Naive B cell (primary cell): ENCODE results near the gene ITGAE. TPM values are rescaled to one million over a fixed set of nuclear protein-coding genes. Genes with fewer than 3 reads are reported as not detected.

Source experiments
- ATAC-seq, 2 donors: fragments of 150-1000 bp; cut with Tn5 transposase; 2 replicates each; pipeline ENCODE4 v1.10.0; 2021; ENCODE audit warnings: low read depth in 2 of 2, mild to moderate bottlenecking in 2 of 2, moderate library complexity in 2 of 2
- DNase-seq: peaks from one replicate; pipeline ENCODE4 v3.0.0; 2022
- H3K27ac Mint-ChIP-seq, 6 donors: one replicate each; pipeline ENCODE4 v1.8.0; 2020 to 2022; ENCODE audit warnings: mild to moderate bottlenecking in 6 of 6, mixed read lengths in 6 of 6, moderate library complexity in 5 of 6, inconsistent platforms in 2 of 6
- H3K27me3 Mint-ChIP-seq, 3 donors: one replicate each; pipeline ENCODE4 v1.8.0; 2021 to 2022; ENCODE audit warnings: mixed read lengths in 3 of 3, mild to moderate bottlenecking in 1 of 3
- H3K36me3 Mint-ChIP-seq, 2 donors: one replicate each; pipeline ENCODE4 v1.8.0; 2020 to 2022; ENCODE audit warnings: mixed read lengths in 2 of 2, inconsistent platforms in 1 of 2, mild to moderate bottlenecking in 1 of 2
- H3K4me1 Mint-ChIP-seq, 3 donors: one replicate each; pipeline ENCODE4 v1.8.0; 2020 to 2022; ENCODE audit warnings: mixed read lengths in 3 of 3, inconsistent platforms in 1 of 3, mild to moderate bottlenecking in 1 of 3, moderate library complexity in 1 of 3
- H3K4me3 Mint-ChIP-seq, 8 donors: one replicate each; pipeline ENCODE4 v1.8.0; 2020 to 2022; ENCODE audit warnings: mild to moderate bottlenecking in 8 of 8, mixed read lengths in 8 of 8, moderate library complexity in 8 of 8, inconsistent platforms in 2 of 8
- H3K9me3 Mint-ChIP-seq, 7 donors: one replicate each; pipeline ENCODE4 v1.8.0; 2020 to 2022; ENCODE audit warnings: mixed read lengths in 7 of 7, mild to moderate bottlenecking in 5 of 7, inconsistent platforms in 2 of 7, moderate library complexity in 1 of 7
- polyA plus RNA-seq, 6 donors: library from polyadenylated mRNA; unstranded; fragments of 300-500 nt; fragmentation: Illumina TruSeq; gene quantifications; one replicate each; pipeline ENCODE4 v1.2.3, GENCODE V29; 2021; ENCODE audit warnings: low read depth in 6 of 6

The ITGAE gene
- polyA plus RNA-seq, 6 donors from 2014 or later: 93.9 to 177 (median 158) TPM

DNA sequence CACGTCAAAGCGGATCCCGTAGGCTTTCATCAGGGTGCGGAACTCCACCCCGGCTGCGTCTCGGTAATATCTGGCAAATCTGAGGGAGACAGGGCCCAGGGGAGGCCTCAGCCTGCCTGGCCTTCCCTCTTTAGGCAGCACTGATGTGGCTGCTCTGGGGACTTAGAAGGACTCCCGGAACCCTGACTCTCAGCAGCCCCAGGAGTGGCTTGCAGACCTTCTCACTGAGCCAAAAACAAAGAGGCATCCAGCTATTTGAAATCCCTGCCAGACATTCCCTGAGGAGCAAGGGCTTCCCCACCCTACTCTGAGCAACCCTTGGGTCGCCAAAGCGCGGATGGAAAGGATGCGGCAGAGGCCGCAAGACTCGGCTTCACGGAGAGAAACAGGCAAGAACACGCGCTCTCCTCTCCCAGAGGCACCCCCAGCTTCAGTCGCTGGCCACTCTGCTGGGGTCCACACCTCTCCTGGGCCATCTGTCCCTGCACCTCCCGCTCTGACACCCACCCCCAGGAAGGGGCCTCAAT lies 112.9 kb downstream of the ITGAE start:
- Mint-ChIP-seq H3K4me1 (peaks cover 43 to 67% (median 58%) of the 10 kb centered on the region in 3 donors), H3K4me3 (peak overlapping the region; percentile 83 to 95 (median 88)), H3K9me3 (no peaks in the 10 kb centered on the region), H3K27me3 (no peaks in the 10 kb centered on the region), H3K36me3 (peaks cover 6 to 11% of the 10 kb centered on the region in 2 donors), H3K27ac (peak overlapping the region; percentile 85 to 95 (median 90))
- ATAC-seq: peak; percentile 23 to 36
- peak; percentile 41 for DNase-seq

DNA sequence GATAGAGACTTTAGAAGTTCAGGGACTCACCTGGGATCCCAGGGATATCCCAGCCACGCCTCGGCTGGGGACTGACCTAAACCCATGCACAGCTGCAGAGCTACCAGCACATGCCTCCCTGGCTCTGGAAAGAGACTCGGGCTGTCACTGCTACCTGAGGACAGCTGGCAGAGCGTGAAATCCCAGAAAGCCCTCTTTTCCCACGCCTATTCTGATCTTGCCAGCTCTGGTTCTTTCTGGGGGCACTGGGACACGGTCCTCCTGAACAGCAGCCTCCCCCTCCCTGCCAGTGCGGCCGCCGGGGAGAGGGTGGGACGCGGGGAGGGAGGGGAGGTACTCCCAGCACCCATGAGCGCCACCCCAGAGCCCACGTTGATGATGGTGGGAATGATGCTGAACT lies 115.8 kb downstream of the ITGAE start:
- ATAC-seq: no peak
- no peaks in the 10 kb centered on the region for H3K27me3 Mint-ChIP-seq
- peaks cover 6 to 11% of the 10 kb centered on the region in 2 donors for H3K36me3 Mint-ChIP-seq
- peak overlapping the region; percentile 49 to 92 (median 80) for H3K27ac Mint-ChIP-seq
- peak; percentile 31 for DNase-seq
- H3K4me1 Mint-ChIP-seq: peaks cover 44 to 60% (median 59%) of the 10 kb centered on the region in 3 donors
- H3K4me3 Mint-ChIP-seq: peak overlapping the region; percentile 15 to 73 (median 41)
- no peaks in the 10 kb centered on the region for H3K9me3 Mint-ChIP-seq

DNA sequence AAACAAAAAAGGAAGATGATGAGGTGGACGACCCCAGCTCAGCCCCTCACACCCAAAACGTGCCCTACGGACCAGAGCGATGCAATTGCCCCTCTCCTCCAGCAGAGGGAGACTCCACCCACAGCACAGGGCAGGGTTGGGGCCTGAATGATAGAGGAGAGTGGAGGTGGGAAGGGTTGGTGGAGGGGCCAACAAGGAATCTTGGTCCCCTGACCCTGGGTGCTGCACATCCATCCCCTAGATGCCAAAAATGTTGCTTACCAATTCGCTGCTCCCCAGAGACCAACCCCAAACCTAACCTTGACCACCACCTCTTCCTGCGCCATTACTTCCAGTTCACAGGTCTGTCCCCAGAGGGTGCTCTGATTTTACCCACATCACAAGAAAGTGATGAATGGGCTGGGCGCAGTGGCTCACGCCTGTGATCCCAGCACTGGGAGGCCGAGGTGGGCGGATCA lies 117.9 kb downstream of the ITGAE start:
- H3K27ac Mint-ChIP-seq: peak overlapping the region; percentile 70 to 93 (median 90)
- peaks cover 0 to under 1% of the 10 kb centered on the region in 2 donors for H3K36me3 Mint-ChIP-seq
- peak; percentile 73 for ATAC-seq
- no peaks in the 10 kb centered on the region for H3K27me3 Mint-ChIP-seq
- peak; percentile 74 for DNase-seq
- H3K4me1 Mint-ChIP-seq: peaks cover 28 to 53% (median 44%) of the 10 kb centered on the region in 3 donors
- peak overlapping the region; percentile 23 to 78 (median 56) for H3K4me3 Mint-ChIP-seq
- no peaks in the 10 kb centered on the region for H3K9me3 Mint-ChIP-seq

DNA sequence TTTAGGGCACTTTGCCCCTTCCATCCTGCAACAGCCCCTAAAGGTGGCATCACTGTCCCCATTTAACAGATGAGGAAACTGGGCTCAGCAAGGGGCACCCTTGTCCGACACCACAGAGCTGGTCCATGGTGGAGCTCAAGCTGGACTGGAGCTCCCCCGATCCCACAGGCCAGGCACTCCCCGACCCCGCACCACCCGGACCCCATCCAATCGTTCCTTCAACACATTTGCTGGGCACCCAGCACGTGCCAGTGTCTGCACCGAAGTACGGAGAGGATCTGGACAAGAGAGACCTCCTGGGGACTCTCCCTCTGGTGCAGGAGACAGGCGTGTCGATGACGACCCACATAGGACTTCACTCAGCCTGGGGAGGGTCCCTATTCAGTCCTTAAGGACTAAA lies 119.0 kb downstream of the ITGAE start:
- Mint-ChIP-seq H3K4me1 (peaks cover 28 to 56% (median 50%) of the 10 kb centered on the region in 3 donors), H3K27ac (peak overlapping the region in 4 of 6 donors; percentile 76 to 93 (median 86)), H3K36me3 (no peaks in the 10 kb centered on the region), H3K9me3 (no peaks in the 10 kb centered on the region), H3K4me3 (peak overlapping the region in 2 of 8 donors; percentile 45 to 50), H3K27me3 (no peaks in the 10 kb centered on the region)
- DNase-seq: no peak
- ATAC-seq: no peak

DNA sequence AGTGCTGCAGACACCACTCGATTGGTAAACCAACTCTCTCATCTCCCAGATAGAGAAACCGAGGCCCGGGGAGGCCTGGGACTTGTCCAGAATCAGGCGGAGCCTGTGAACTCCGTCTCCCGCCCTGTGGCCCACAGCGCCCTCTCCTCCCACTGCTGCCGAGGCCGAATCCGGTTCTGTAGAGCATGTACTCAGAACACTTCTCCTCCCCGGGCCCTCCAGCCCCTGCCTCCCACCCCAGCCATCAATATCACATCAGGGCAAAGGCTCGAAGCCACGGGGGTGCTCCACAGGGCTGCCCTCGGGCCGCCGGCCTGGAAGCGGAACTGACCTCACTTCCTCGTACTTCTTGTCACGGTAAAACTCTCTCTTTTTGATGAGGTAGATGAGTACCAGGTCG lies 119.4 kb downstream of the ITGAE start:
- ATAC-seq (no peak), DNase-seq (no peak)
- peak overlapping the region in 1 of 6 donors; percentile 84 for H3K27ac Mint-ChIP-seq
- H3K4me1 Mint-ChIP-seq: peaks cover 28 to 56% (median 50%) of the 10 kb centered on the region in 3 donors
- H3K27me3 Mint-ChIP-seq: no peaks in the 10 kb centered on the region
- H3K9me3 Mint-ChIP-seq: no peaks in the 10 kb centered on the region
- no peaks in the 10 kb centered on the region for H3K36me3 Mint-ChIP-seq
- peak overlapping the region in 1 of 8 donors; percentile 45 for H3K4me3 Mint-ChIP-seq

DNA sequence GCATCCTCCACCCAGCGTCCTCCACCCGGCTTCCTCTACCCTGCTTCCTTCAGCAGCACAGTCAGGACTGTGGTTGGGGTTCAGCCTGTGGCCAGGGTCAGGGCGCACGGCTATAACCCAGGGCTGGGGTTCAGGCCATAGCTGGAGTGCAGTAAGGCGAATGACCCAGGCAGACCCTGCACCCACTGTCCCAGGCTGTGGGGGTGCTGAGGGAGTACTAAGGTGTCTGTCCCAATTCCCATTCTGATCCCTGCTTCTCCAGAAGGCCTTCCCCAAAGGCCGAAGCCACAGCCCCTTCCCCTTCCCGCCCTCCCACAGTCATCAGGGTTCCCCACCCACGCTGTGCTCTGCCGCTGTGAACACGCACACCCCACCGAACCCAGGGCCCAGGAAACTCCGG lies 119.9 kb downstream of the ITGAE start:
- H3K4me1 Mint-ChIP-seq: peaks cover 28 to 60% (median 50%) of the 10 kb centered on the region in 3 donors
- no peak for ATAC-seq
- no peaks in the 10 kb centered on the region for H3K27me3 Mint-ChIP-seq
- H3K27ac Mint-ChIP-seq: no peak overlapping the region
- no peaks in the 10 kb centered on the region for H3K36me3 Mint-ChIP-seq
- DNase-seq: no peak
- no peaks in the 10 kb centered on the region for H3K9me3 Mint-ChIP-seq
- H3K4me3 Mint-ChIP-seq: no peak overlapping the region

DNA sequence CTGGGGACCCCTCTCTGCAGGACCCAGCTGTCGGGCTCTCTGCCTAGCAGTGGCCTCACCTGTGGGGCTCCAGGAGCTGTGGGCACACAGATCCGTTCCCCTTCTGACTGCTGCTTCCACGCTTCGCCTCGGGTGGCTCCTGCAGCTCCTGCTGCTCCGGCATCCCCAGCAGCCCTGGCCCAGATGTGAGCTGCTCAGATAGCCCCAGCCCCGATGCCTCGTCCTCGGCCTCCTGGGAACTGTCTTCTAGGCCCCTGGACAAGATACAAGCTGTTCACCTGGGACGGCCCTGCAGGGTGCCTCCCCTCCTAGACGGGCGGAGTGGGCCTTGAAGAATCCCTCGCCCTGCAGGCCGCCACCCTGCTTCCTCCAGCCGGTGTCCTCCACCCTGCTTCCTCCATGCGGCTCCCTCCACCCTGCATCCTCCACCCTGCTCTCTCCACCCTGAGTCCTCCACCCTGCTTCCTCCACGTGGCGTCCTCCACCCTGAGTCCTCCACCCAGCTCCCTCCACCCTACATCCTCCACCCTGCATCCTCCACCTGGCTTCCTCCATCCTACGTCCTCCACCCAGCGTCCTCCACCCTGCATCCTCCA lies 121.4 kb downstream of the ITGAE start:
- Mint-ChIP-seq H3K9me3 (no peaks in the 10 kb centered on the region), H3K4me1 (peaks cover 24 to 56% (median 45%) of the 10 kb centered on the region in 3 donors), H3K27ac (peak overlapping the region in 1 of 6 donors; percentile 88), H3K4me3 (no peak overlapping the region), H3K27me3 (no peaks in the 10 kb centered on the region), H3K36me3 (no peaks in the 10 kb centered on the region)
- no peak for DNase-seq
- ATAC-seq: no peak

DNA sequence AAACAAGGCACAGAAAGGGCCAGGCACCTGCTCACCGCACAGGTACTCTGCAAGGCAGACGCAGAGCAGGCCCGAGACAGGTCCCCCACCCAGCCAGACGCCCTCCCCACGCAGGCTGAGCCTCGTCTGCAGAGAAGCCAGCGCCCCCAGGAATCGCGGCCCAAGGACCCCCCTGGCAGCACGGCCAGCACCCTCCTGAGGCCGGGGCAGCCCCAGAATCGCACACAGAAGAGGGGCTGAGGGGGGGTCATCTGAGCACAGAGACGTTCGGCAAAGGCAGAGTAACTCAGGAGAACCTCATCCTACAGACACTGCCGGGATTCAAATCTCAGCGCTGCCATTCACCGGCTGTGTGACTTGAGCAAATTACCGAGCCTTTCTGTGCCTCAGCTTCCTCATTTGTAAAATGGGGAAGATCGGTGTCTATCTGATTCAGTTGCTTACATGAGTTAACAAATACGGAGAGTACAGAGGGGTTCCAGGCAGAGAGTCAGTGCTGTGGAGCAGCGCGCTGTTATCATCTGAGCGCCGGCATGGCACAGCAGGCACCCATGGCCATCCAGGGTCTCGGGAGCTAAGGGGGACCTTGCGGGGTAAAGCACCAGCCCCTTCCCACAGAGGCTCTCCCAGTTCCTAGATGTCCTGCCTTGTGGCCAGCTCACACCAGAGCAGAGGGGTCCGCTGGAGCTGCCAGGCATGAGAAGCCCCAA lies 122.0 kb downstream of the ITGAE start:
- H3K4me3 Mint-ChIP-seq: no peak overlapping the region
- no peaks in the 10 kb centered on the region for H3K36me3 Mint-ChIP-seq
- DNase-seq (no peak), ATAC-seq (no peak)
- H3K27ac Mint-ChIP-seq: peak overlapping the region in 2 of 6 donors; percentile 29 to 71
- no peaks in the 10 kb centered on the region for H3K9me3 Mint-ChIP-seq
- no peaks in the 10 kb centered on the region for H3K27me3 Mint-ChIP-seq
- H3K4me1 Mint-ChIP-seq: peaks cover 21 to 53% (median 44%) of the 10 kb centered on the region in 3 donors

DNA sequence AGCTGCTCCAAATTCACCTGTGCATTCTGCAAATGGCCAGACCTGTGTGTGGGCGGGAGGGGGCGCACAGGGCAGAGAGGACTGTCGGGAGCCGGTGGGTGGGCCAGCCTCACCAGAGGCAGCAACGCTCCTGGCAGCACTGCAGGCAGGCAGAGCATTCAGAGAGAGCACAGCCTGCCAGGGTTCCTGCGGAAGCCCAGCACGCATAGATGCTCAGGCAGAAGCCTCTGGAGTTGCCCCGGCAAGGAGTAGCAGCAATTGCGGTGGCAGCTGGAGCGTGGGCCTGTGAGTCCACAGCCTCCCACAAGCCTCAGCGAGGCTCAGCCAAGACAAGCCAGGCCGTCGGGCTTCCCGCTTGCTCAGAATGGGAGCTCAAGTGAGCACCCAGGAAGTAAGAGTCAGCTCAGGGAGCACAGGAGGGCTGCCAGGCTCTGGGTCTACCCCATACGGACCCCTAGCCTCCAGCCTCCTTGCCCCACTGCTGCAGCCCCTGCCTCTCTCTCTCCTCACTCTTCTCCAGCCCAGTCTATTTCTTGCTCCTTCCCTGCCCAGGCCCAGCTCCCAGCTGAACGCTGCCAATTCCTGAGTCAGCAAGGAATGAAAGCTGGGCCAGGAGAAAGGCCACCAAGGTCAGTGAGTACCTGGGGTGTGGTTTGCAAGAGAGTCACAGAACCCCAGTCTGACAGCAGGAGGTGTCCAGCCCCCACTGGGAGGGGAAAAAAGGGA lies 122.7 kb downstream of the ITGAE start:
- no peak for DNase-seq
- no peak for ATAC-seq
- Mint-ChIP-seq H3K4me3 (no peak overlapping the region), H3K27ac (peak overlapping the region in 2 of 6 donors; percentile 29 to 69), H3K36me3 (no peaks in the 10 kb centered on the region), H3K27me3 (no peaks in the 10 kb centered on the region), H3K4me1 (peaks cover 18 to 46% (median 38%) of the 10 kb centered on the region in 3 donors), H3K9me3 (no peaks in the 10 kb centered on the region)

DNA sequence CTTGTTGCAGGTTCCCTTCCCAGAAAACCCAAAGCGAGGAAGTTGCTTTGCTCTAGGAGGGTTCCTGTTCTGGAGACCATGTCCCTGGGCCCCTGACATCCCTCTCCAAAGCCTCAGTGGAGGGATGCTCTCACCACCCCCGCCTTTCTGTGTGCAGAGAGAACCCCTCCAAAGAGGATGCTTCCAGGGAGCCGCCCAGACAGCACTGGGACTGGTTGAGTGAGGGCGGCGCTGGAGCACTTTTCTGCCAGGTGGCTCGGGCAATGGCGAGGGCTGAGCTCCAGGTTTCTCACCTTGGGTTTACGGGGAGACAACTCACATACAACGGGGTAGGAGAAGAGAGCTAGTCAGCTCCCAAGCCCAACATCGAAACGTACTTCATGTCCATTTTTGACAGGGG lies 125.1 kb downstream of the ITGAE start:
- Mint-ChIP-seq H3K4me1 (peaks cover 7 to 39% (median 36%) of the 10 kb centered on the region in 3 donors), H3K4me3 (peak overlapping the region in 1 of 8 donors; percentile 54), H3K27ac (peak overlapping the region in 2 of 6 donors; percentile 22 to 66), H3K9me3 (no peaks in the 10 kb centered on the region), H3K27me3 (no peaks in the 10 kb centered on the region), H3K36me3 (no peaks in the 10 kb centered on the region)
- DNase-seq (no peak), ATAC-seq (no peak)

DNA sequence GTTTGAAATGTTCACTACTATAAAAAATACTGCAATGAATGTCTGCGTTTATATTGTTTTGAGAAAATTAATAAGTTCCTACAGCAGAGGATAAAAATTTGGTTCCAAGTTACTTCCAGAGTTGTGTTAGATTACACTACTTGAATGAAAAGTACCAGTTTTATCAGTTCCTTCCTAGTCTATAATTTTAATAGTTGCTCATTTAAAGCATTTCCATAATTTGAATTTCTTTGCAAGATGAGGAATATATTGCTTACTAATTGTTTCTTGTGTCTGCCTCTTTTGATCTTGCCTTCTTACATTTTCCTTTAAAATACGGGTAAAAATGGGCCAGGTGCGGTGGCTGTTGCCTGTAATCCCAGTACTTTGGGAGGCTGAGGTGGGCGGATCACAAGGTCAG lies 128.4 kb downstream of the ITGAE start:
- ATAC-seq (no peak), DNase-seq (no peak)
- H3K27ac Mint-ChIP-seq: peak overlapping the region in 3 of 6 donors; percentile 60 to 87 (median 63)
- H3K9me3 Mint-ChIP-seq: no peaks in the 10 kb centered on the region
- no peaks in the 10 kb centered on the region for H3K36me3 Mint-ChIP-seq
- H3K4me1 Mint-ChIP-seq: peaks cover 11 to 39% (median 39%) of the 10 kb centered on the region in 3 donors
- peak overlapping the region in 2 of 8 donors; percentile 59 to 98 for H3K4me3 Mint-ChIP-seq
- no peaks in the 10 kb centered on the region for H3K27me3 Mint-ChIP-seq

DNA sequence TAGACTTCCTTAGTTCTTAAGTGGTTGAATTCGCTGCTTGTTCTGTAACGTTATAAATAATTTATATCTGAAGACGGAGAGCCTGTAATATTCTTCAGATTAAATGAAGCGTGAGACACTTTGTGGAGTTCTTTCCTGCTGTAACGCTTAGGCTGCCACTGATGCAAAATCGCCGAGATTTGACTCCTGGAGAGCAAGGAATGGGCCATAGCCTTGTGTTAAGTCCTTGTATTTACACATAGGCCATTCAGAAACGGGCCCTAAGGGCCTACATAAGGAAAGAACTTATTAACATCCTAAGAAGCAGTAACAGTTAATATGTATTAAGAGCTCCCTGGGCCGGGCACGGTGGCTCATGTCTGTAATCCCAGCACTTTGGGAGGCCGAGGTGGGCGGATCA lies 131.4 kb downstream of the ITGAE start:
- DNase-seq (no peak), ATAC-seq (no peak)
- Mint-ChIP-seq H3K27me3 (no peaks in the 10 kb centered on the region), H3K36me3 (no peaks in the 10 kb centered on the region), H3K4me3 (peak overlapping the region; percentile 91 to 98 (median 94)), H3K9me3 (no peaks in the 10 kb centered on the region), H3K4me1 (peaks cover 20 to 45% (median 42%) of the 10 kb centered on the region in 3 donors), H3K27ac (peak overlapping the region; percentile 84 to 96 (median 93))

DNA sequence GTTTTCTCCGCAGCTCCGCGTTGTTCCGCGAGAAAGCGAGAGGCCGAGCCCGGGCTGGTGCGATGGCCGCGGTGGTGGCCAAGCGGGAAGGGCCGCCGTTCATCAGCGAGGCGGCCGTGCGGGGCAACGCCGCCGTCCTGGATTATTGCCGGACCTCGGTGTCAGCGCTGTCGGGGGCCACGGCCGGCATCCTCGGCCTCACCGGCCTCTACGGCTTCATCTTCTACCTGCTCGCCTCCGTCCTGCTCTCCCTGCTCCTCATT lies 132.0 kb downstream of the ITGAE start:
- peak overlapping the region; percentile 91 to 98 (median 94) for H3K4me3 Mint-ChIP-seq
- peaks cover 20 to 41% (median 40%) of the 10 kb centered on the region in 3 donors for H3K4me1 Mint-ChIP-seq
- ATAC-seq (no peak), DNase-seq (no peak)
- H3K27me3 Mint-ChIP-seq: no peaks in the 10 kb centered on the region
- H3K9me3 Mint-ChIP-seq: no peaks in the 10 kb centered on the region
- H3K36me3 Mint-ChIP-seq: no peaks in the 10 kb centered on the region
- H3K27ac Mint-ChIP-seq: peak overlapping the region in 5 of 6 donors; percentile 91 to 96 (median 95)
